ENCODE measurements around the gene RNF31. TPM values are rescaled to one million over a fixed set of nuclear protein-coding genes. Genes with fewer than 3 reads are reported as not detected.

Gene RNF31
- polyA plus RNA-seq, 1 of the 3 experiments (the other 2 are of a cell fraction), result 19.2 TPM

DNA sequence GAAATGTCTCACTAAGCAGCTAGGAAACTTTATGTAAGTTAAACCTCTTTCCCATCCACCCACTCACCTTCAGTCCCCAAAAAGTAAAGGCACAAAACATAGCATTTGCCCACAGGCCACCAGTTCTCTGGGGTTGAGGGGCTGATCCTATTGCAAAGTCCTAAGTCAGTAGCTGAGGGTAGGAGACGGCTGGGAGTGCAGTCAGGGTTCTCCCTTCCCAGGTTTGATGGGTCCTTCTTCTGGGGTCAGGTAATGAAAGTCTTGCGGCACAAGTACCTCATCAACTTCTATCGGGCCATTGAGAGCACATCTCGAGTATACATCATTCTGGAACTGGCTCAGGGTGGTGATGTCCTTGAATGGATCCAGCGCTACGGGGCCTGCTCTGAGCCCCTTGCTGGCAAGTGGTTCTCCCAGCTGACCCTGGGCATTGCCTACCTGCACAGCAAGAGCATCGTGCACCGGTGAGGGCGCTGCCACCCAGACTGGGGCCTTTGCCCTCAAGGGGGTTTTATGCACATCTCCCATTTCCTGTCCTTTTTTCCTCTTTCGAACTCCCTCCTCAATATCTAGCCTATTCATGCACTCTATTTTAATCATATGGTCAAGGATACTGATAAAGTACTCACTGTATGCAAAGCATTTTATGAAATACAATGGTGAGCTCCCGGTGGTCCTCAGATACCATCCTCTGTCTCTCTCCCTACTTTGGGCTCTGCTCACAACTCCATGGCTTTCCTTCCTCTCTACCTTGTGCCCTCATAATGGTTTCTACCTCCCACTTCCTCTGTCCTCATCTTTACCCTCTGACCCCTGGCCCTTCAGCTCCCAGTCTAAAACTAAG, 59.2 kb downstream of the RNF31 start:
- no peaks in the 10 kb centered on the region for H3F3A ChIP-seq (replicated peaks; ENCODE audit: insufficient read depth)
- no peak for DNase-seq
- H3K4me3 ChIP-seq (ENCODE audit: low read depth in 2 of 2, low read length in 1 of 2), result no peak overlapping the region
- no peaks in the 10 kb centered on the region for H3K27me3 ChIP-seq (ENCODE audit: insufficient read depth)
- H3K9ac ChIP-seq, result no peak overlapping the region
- no peak overlapping the region for H3K4me2 ChIP-seq
- no peak overlapping the region for H2AFZ ChIP-seq (ENCODE audit: low read depth)
- ChIA-PET POLR2A (interaction anchor here (1.1 to 1.6 kb wide), 2 partner anchors 11 kb away, joined by 3 to 5 read pairs; partner anchors contain the start of gene TM9SF1), CTCF (interaction anchor here (1.1 to 1.3 kb wide), 3 partner anchors 9 to 102 kb away, joined by 3 to 4 read pairs (median 4); partner anchors contain the start of genes CIDEB and MDP1)
- no peaks in the 10 kb centered on the region for H3K9me3 ChIP-seq
- peaks cover 53 to 60% of the 10 kb centered on the region in 2 experiments for H3K36me3 ChIP-seq (replicated peaks in 1 of 2; ENCODE audit: control insufficient read depth in 1 of 2, insufficient read depth in 2 of 2, low read length in 1 of 2)
- WGBS (ENCODE audit: low lambda C conversion rate), result 96% methylated on average over 11 of the region's 11 CpGs
- H3K27ac ChIP-seq (ENCODE audit: low read depth in 2 of 2, low read length in 1 of 2), result no peak overlapping the region
- no peaks in the 10 kb centered on the region; a peak in 1 of 4 replicates for H3K4me1 ChIP-seq (ENCODE audit: control insufficient read depth in 1 of 2, insufficient read depth in 2 of 2, low read depth in 1 of 2, low read length in 1 of 2)
- TF ChIP-seq, protein P1, sequence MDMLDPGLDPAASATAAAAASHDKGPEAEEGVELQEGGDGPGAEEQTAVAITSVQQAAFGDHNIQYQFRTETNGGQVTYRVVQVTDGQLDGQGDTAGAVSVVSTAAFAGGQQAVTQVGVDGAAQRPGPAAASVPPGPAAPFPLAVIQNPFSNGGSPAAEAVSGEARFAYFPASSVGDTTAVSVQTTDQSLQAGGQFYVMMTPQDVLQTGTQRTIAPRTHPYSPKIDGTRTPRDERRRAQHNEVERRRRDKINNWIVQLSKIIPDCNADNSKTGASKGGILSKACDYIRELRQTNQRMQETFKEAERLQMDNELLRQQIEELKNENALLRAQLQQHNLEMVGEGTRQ (IDR thresholded peaks at IDR 0.05; ENCODE audit: borderline replicate concordance, low read depth, low read length), result no peak
- TF ChIP-seq, protein P2, sequence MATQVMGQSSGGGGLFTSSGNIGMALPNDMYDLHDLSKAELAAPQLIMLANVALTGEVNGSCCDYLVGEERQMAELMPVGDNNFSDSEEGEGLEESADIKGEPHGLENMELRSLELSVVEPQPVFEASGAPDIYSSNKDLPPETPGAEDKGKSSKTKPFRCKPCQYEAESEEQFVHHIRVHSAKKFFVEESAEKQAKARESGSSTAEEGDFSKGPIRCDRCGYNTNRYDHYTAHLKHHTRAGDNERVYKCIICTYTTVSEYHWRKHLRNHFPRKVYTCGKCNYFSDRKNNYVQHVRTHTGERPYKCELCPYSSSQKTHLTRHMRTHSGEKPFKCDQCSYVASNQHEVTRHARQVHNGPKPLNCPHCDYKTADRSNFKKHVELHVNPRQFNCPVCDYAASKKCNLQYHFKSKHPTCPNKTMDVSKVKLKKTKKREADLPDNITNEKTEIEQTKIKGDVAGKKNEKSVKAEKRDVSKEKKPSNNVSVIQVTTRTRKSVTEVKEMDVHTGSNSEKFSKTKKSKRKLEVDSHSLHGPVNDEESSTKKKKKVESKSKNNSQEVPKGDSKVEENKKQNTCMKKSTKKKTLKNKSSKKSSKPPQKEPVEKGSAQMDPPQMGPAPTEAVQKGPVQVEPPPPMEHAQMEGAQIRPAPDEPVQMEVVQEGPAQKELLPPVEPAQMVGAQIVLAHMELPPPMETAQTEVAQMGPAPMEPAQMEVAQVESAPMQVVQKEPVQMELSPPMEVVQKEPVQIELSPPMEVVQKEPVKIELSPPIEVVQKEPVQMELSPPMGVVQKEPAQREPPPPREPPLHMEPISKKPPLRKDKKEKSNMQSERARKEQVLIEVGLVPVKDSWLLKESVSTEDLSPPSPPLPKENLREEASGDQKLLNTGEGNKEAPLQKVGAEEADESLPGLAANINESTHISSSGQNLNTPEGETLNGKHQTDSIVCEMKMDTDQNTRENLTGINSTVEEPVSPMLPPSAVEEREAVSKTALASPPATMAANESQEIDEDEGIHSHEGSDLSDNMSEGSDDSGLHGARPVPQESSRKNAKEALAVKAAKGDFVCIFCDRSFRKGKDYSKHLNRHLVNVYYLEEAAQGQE (IDR thresholded peaks at IDR 0.05; ENCODE audit: low read depth, low read length), result no peak
- no peak for TF ChIP-seq SIN3A (IDR thresholded peaks at IDR 0.05; ENCODE audit: borderline replicate concordance, low read depth, low read length)
- no peaks in the 10 kb centered on the region for H3K9me2 ChIP-seq
- H4K20me1 ChIP-seq (ENCODE audit: insufficient read depth), result no peaks in the 10 kb centered on the region
- H3K79me2 ChIP-seq (ENCODE audit: insufficient read depth), result peaks cover 14% of the 10 kb centered on the region

DNA sequence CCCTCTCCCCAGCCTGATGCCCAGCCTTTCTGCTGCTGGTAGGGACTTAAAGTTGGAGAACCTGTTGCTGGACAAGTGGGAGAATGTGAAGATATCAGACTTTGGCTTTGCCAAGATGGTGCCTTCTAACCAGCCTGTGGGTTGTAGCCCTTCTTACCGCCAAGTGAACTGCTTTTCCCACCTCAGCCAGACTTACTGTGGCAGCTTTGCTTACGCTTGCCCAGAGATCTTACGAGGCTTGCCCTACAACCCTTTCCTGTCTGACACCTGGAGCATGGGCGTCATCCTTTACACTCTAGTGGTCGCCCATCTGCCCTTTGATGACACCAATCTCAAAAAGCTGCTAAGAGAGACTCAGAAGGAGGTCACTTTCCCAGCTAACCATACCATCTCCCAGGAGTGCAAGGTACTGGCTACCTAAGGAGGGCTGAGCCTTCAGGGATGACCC, 59.8 kb downstream of the RNF31 start:
- no peak for DNase-seq
- Histone ChIP-seq H3K79me2 (ENCODE audit: insufficient read depth) (peaks cover 18% of the 10 kb centered on the region), H3K9me3 (no peaks in the 10 kb centered on the region), H3K9ac (no peak overlapping the region), H2AFZ (ENCODE audit: low read depth) (no peak overlapping the region), H3F3A (replicated peaks; ENCODE audit: insufficient read depth) (peaks cover 3% of the 10 kb centered on the region), H4K20me1 (ENCODE audit: insufficient read depth) (no peaks in the 10 kb centered on the region), H3K36me3 (replicated peaks in 1 of 2; ENCODE audit: control insufficient read depth in 1 of 2, insufficient read depth in 2 of 2, low read length in 1 of 2) (peaks cover 55 to 56% of the 10 kb centered on the region in 2 experiments), H3K9me2 (no peaks in the 10 kb centered on the region), H3K4me3 (ENCODE audit: low read depth in 2 of 2, low read length in 1 of 2) (no peak overlapping the region), H3K27ac (ENCODE audit: low read depth in 2 of 2, low read length in 1 of 2) (no peak overlapping the region), H3K4me1 (ENCODE audit: control insufficient read depth in 1 of 2, insufficient read depth in 2 of 2, low read depth in 1 of 2, low read length in 1 of 2) (no peaks in the 10 kb centered on the region; a peak in 1 of 4 replicates), H3K4me2 (no peak overlapping the region), H3K27me3 (ENCODE audit: insufficient read depth) (no peaks in the 10 kb centered on the region)
- ChIA-PET POLR2A (interaction anchor here (1.1 kb wide), 1 partner anchor 11 kb away, joined by 3 read pairs; the partner anchor contains the start of gene TM9SF1), CTCF (interaction anchor here (1.1 to 1.2 kb wide), 2 partner anchors 9 to 101 kb away, joined by 3 to 4 read pairs; partner anchors contain the start of gene MDP1)
- WGBS (ENCODE audit: low lambda C conversion rate), result 94% methylated on average over 5 of the region's 5 CpGs
- no peak for TF ChIP-seq RFX5 (IDR thresholded peaks at IDR 0.05; ENCODE audit: low read length)
- TF ChIP-seq FOSL2 (IDR thresholded peaks at IDR 0.05; ENCODE audit: borderline replicate concordance, low read depth), result no peak
- TF ChIP-seq, protein P3, sequence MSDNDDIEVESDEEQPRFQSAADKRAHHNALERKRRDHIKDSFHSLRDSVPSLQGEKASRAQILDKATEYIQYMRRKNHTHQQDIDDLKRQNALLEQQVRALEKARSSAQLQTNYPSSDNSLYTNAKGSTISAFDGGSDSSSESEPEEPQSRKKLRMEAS (IDR thresholded peaks at IDR 0.05; ENCODE audit: low read depth), result no peak
- TF ChIP-seq FOXJ3 (CRISPR knock-in tag; IDR thresholded peaks at IDR 0.05), result no peak
- TF ChIP-seq, protein P1 (IDR thresholded peaks at IDR 0.05; ENCODE audit: borderline replicate concordance, low read depth, low read length), result no peak
- no peak for TF ChIP-seq JUND (IDR thresholded peaks at IDR 0.05)
- no peak for TF ChIP-seq FOXM1 (IDR thresholded peaks at IDR 0.05; ENCODE audit: low read depth)
- TF ChIP-seq MXI1 (IDR thresholded peaks at IDR 0.05; ENCODE audit: low read depth, low read length), result no peak
- no peak for TF ChIP-seq SMC3 (IDR thresholded peaks at IDR 0.05; ENCODE audit: low read depth, low read length)
- TF ChIP-seq RCOR1 (IDR thresholded peaks at IDR 0.05; ENCODE audit: low read length), result no peak

Data from SK-N-SH (cell line).